HepG2 (cell line): ENCODE measurements around the gene PRKAR2B. TPM values are rescaled to one million over a fixed set of nuclear protein-coding genes. Genes with fewer than 3 reads are reported as not detected.

Source experiments
- ATAC-seq: fragments of 200-7000 bp; cut with Tn5 transposase; 3 replicates; pipeline ENCODE4 v1.9.1; 2020; ENCODE audit warnings: mild to moderate bottlenecking, moderate library complexity
- BruUV-seq: library from RNA; stranded (reverse); fragments of 400-500 nt; replicated peaks from 2 replicates; lab custom pipeline; 2021; lab: Mats Ljungman, UMichigan
- CTCF ChIA-PET: fragments of 300-600 bp; formaldehyde crosslinking; extraction: SDS; loops from one replicate; lab custom pipeline; 2021; ENCODE audit warnings: low total read pairs, inconsistent platforms, low intra/inter-chr PET ratio; lab: Yijun Ruan, JAX
- POLR2A ChIA-PET: fragments of 350-600 bp; sonication (Branson Sonifier 250); formaldehyde crosslinking; loops from one replicate; lab custom pipeline; 2020; ENCODE audit warnings: antibody characterized with exemption, inconsistent platforms; lab: Yijun Ruan, JAX
- DNase-seq: peaks from one replicate; pipeline ENCODE4 v3.0.0-alpha.2; 2015; ENCODE audit warnings: low spot score
- FAIRE-seq: peaks from 3 replicates; lab custom pipeline; 2011; peaks lifted over from hg19 to GRCh38; lab: Jason Lieb, UNC
- H2AFZ ChIP-seq: one replicate; pipeline ENCODE4 v1.6.1; 2011; ENCODE audit warnings: low read length, inconsistent platforms
- H3K27ac ChIP-seq: fragments of 300-600 bp; 3 replicates; pipeline ENCODE4 v1.8.0; 2011; ENCODE audit warnings: mixed run types, mild to moderate bottlenecking, mixed read lengths, low read length, inconsistent platforms; ENCODE audit not compliant: insufficient read depth; ENCODE audit errors: extremely low read length
- H3K27me3 ChIP-seq, 2 experiments: fragments of 200-600 bp in 1 of 2; 2 replicates in 1 of 2; 3 replicates in 1 of 2; pipeline versions ENCODE4 v1.6.0 to v1.8.0; 2011; ENCODE audit warnings: low read length in 2 of 2, mild to moderate bottlenecking in 2 of 2, moderate library complexity in 2 of 2, inconsistent platforms in 1 of 2; ENCODE audit not compliant: insufficient read depth in 2 of 2, control insufficient read depth in 1 of 2
- H3K36me3 ChIP-seq, 2 experiments: fragments of 200-600 bp in 1 of 2; replicated peaks in 1 of 2; 2 replicates in 1 of 2; 3 replicates in 1 of 2; pipeline versions ENCODE4 v1.5.1 to v1.8.0; 2011; ENCODE audit warnings: low read length in 2 of 2, inconsistent platforms in 1 of 2; ENCODE audit not compliant: insufficient read depth in 2 of 2, control insufficient read depth in 1 of 2
- H3K4me1 ChIP-seq: 2 replicates; pipeline ENCODE4 v1.5.1; 2012; ENCODE audit warnings: low read length, inconsistent platforms; ENCODE audit not compliant: insufficient read depth
- H3K4me2 ChIP-seq: 2 replicates; pipeline ENCODE4 v1.6.0; 2011; ENCODE audit warnings: low read depth, low read length, inconsistent platforms
- H3K4me3 ChIP-seq, 3 experiments: fragments of 200-600 bp in 1 of 3; sonication (generic), shearing (Covaris generic) in 1 of 3; replicated peaks in 1 of 3; 2 replicates each; pipeline ENCODE4 v1.5.1; 2011 to 2016; ENCODE audit warnings: low read length in 3 of 3, inconsistent platforms in 2 of 3, low read depth in 2 of 3, mild to moderate bottlenecking in 2 of 3, control low read depth in 1 of 3, mixed read lengths in 1 of 3; ENCODE audit not compliant: insufficient read depth in 1 of 3
- H3K79me2 ChIP-seq: one replicate; pipeline ENCODE4 v1.6.1; 2011; ENCODE audit warnings: low read length, inconsistent platforms; ENCODE audit not compliant: insufficient read depth
- H3K9ac ChIP-seq: 2 replicates; pipeline ENCODE4 v1.6.0; 2011; ENCODE audit warnings: mild to moderate bottlenecking, low read depth, low read length, inconsistent platforms; ENCODE audit not compliant: insufficient read depth
- H3K9me3 ChIP-seq: 2 replicates; pipeline ENCODE4 v1.5.1; 2012; ENCODE audit warnings: mild to moderate bottlenecking, low read length
- H4K20me1 ChIP-seq: 2 replicates; pipeline ENCODE4 v1.6.0; 2011; ENCODE audit warnings: inconsistent platforms, mild to moderate bottlenecking, low read length, moderate library complexity; ENCODE audit not compliant: insufficient read depth
- ATF7 ChIP-seq, 2 experiments: fragments of 450-650 bp in 1 of 2; sonication (generic) in 1 of 2; formaldehyde crosslinking in 1 of 2; IDR thresholded peaks; 2 replicates each; pipeline versions ENCODE4 v1.4.0 to v1.6.1; 2016 to 2020; ENCODE audit warnings: antibody characterized with exemption in 1 of 2, mild to moderate bottlenecking in 1 of 2, missing genetic modification reagents in 1 of 2
- BORCS8-MEF2B ChIP-seq: sonication (generic); formaldehyde crosslinking; IDR thresholded peaks from 2 replicates; pipeline ENCODE4 v1.8.0; 2022; ENCODE audit warnings: mild to moderate bottlenecking, missing genetic modification reagents
- DR1 ChIP-seq: sonication (generic); formaldehyde crosslinking; IDR thresholded peaks from 2 replicates; pipeline ENCODE4 v1.8.0; 2021; ENCODE audit warnings: mild to moderate bottlenecking, missing genetic modification reagents, inconsistent platforms
- GABPA ChIP-seq, 2 experiments: IDR thresholded peaks; 2 replicates each; pipeline ENCODE4 v1.6.1; 2011 to 2016; ENCODE audit warnings: low read depth in 2 of 2, low read length in 1 of 2, missing biosample characterization in 1 of 2, missing genetic modification characterization in 1 of 2
- MEF2D ChIP-seq: sonication (generic); formaldehyde crosslinking; IDR thresholded peaks from 2 replicates; pipeline ENCODE4 v1.5.1; 2020; ENCODE audit warnings: mild to moderate bottlenecking, missing genetic modification reagents
- MTF2 ChIP-seq: sonication (generic); formaldehyde crosslinking; IDR thresholded peaks from 2 replicates; pipeline ENCODE4 v1.5.0; 2020; ENCODE audit warnings: missing genetic modification reagents, borderline replicate concordance
- NCOA5 ChIP-seq: sonication (generic); formaldehyde crosslinking; IDR thresholded peaks from 2 replicates; pipeline ENCODE4 v1.4.0; 2020; ENCODE audit warnings: missing genetic modification reagents
- PPARG ChIP-seq: conservative IDR thresholded peaks from 2 replicates; pipeline ENCODE4 v1.6.1; 2016; ENCODE audit warnings: missing biosample characterization, missing genetic modification reagents
- THRA ChIP-seq: sonication (generic); formaldehyde crosslinking; IDR thresholded peaks from 2 replicates; pipeline ENCODE4 v1.4.0; 2020; ENCODE audit warnings: missing genetic modification reagents, borderline replicate concordance
- ZBTB3 ChIP-seq: sonication (generic); formaldehyde crosslinking; IDR thresholded peaks from 2 replicates; pipeline ENCODE4 v1.4.0; 2020; ENCODE audit warnings: low read depth, mild to moderate bottlenecking, moderate library complexity, missing genetic modification reagents, borderline replicate concordance
- ZNF468 ChIP-seq: sonication (generic); formaldehyde crosslinking; IDR thresholded peaks from 2 replicates; pipeline ENCODE4 v1.8.0; 2022; ENCODE audit warnings: mild to moderate bottlenecking, moderate library complexity, missing genetic modification reagents
- WGBS: methylation state at CpG from one replicate; pipeline ENCODE4 v1.1.6; 2017; ENCODE audit warnings: low lambda C conversion rate; 5-methylcytosine and 5-hydroxymethylcytosine counted together
- in situ Hi-C: cut with HindIII; loops from 2 replicates; pipeline ENCODE4 v1.10.0; 2017; ENCODE audit warnings: low pct_unique_long_range_greater_than_20kb; ENCODE audit not compliant: extremely low pct_ligation_motif_present
- intact Hi-C: fragments of 100-400 bp; cut with micrococcal nuclease; formaldehyde crosslinking; loops from one replicate; pipeline ENCODE4 v1.10.0; 2022; ENCODE audit not compliant: unreplicated experiment
- polyA plus RNA-seq, 8 experiments: library from polyadenylated mRNA; depleted of rRNA in 3 of 8; stranded (reverse) in 7 of 8; unstranded in 1 of 8; fragments of >200 nt; fragmentation: Illumina TruSeq in 4 of 8; extraction: Trizol in 4 of 8; gene quantifications; 2 replicates each; pipeline versions ENCODE4 v1.2.1 to v1.2.3, GENCODE V29; 2011 to 2016; ENCODE audit warnings: low read depth in 4 of 8, missing spikeins in 1 of 8, mixed read lengths in 1 of 8; ENCODE audit not compliant: insufficient read depth in 1 of 8
- total RNA-seq, 5 experiments: library from RNA; depleted of rRNA; stranded (reverse); fragments of >200 nt; fragmentation: Illumina TruSeq; extraction: Trizol; gene quantifications; 2 replicates each; pipeline ENCODE4 v1.2.3, GENCODE V29; 2016; ENCODE audit warnings: low read depth in 1 of 5

The PRKAR2B gene
- total and polyA plus RNA-seq, 2 of the 13 experiments (the other 11 are each of a cell fraction or from before 2014, with no cell fraction given): not detected

GRCh38 chr7:107076781-107077698 lies 32.5 kb downstream of the PRKAR2B start:
- POLR2A ChIA-PET: no interaction called here
- no peaks in the 10 kb centered on the region for H3K79me2 ChIP-seq
- no peaks in the 10 kb centered on the region for H4K20me1 ChIP-seq
- WGBS: 42% methylated on average over 8 of the region's 8 CpGs
- DNase-seq (no peak), FAIRE-seq (no peak), ATAC-seq (no peak)
- no peaks in the 10 kb centered on the region for H3K9me3 ChIP-seq
- no peak overlapping the region for H3K4me2 ChIP-seq
- no TSS peak for BruUV-seq
- no peak overlapping the region for H3K27ac ChIP-seq
- no peaks in the 10 kb centered on the region for H3K36me3 ChIP-seq
- no peak overlapping the region for H2AFZ ChIP-seq
- H3K4me1 ChIP-seq: no peaks in the 10 kb centered on the region
- H3K9ac ChIP-seq: no peak overlapping the region
- intact Hi-C loops: no loop called here
- H3K4me3 ChIP-seq: no peak overlapping the region
- TF ChIP-seq BORCS8-MEF2B (CRISPR knock-in tag) (no peak), DR1 (CRISPR knock-in tag) (no peak), ATF7 (IDR thresholded peaks at IDR 0.05) (no peak), ATF7 (CRISPR knock-in tag; IDR thresholded peaks at IDR 0.05) (no peak), THRA (CRISPR knock-in tag) (no peak), ZBTB3 (no peak), NCOA5 (no peak), MEF2D (CRISPR knock-in tag) (no peak), ZNF468 (CRISPR knock-in tag) (no peak), PPARG (CRISPR knock-in tag) (no peak), MTF2 (no peak), GABPA (IDR thresholded peaks at IDR 0.05; ENCODE audit: low read depth, low read length) (no peak), GABPA (CRISPR knock-in tag; IDR thresholded peaks at IDR 0.05; ENCODE audit: low read depth) (no peak)
- TF ChIP-seq, all 625 proteins: peak for 0
- CTCF ChIA-PET: no interaction called here
- H3K27me3 ChIP-seq: no peaks in the 10 kb centered on the region
- in situ Hi-C loops: no loop called here
